ENCODE data around the gene CYFIP1.

The CYFIP1 gene

DNA sequence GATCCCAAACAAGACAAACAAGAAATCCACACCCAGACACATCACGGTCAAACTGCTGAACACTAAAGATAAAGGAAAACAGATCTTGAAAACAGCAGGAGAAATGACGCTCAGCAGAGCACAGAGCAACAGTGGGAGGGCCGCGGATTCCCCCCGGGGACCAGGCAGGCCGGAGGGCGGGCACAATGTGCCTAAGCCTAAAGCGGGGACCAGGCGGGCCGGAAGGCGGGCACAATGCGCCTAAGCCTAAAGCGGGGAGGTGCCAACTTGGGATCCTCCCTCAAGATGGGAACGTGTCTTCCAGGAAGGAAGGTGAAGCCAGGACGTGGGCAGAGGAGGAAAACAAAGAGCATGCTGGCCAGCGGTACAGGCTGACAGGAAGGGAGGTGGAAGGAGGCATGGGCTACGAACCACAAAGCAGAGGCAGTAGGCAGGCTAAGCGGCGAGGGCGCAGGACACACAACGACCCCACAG is 31.1 kb downstream of the CYFIP1 start:
- no peak for TF ChIP-seq CTCF (IDR thresholded peaks at IDR 0.05)
- peak; percentile 84 for DNase-seq (ENCODE audit: low spot score)
- H3K27ac ChIP-seq, result peak overlapping the region; percentile 73 to 82
- peak overlapping the region; percentile 53 for H3K4me3 ChIP-seq

GRCh38 chr15:22948056-22948455 is 32.1 kb downstream of the CYFIP1 start:
- Histone ChIP-seq H3K4me3 (no peak overlapping the region), H3K27ac (peak overlapping the region in 1 of 2 donors; percentile 27)
- no peak for DNase-seq (ENCODE audit: low spot score)
- TF ChIP-seq CTCF (IDR thresholded peaks at IDR 0.05), result no peak

DNA sequence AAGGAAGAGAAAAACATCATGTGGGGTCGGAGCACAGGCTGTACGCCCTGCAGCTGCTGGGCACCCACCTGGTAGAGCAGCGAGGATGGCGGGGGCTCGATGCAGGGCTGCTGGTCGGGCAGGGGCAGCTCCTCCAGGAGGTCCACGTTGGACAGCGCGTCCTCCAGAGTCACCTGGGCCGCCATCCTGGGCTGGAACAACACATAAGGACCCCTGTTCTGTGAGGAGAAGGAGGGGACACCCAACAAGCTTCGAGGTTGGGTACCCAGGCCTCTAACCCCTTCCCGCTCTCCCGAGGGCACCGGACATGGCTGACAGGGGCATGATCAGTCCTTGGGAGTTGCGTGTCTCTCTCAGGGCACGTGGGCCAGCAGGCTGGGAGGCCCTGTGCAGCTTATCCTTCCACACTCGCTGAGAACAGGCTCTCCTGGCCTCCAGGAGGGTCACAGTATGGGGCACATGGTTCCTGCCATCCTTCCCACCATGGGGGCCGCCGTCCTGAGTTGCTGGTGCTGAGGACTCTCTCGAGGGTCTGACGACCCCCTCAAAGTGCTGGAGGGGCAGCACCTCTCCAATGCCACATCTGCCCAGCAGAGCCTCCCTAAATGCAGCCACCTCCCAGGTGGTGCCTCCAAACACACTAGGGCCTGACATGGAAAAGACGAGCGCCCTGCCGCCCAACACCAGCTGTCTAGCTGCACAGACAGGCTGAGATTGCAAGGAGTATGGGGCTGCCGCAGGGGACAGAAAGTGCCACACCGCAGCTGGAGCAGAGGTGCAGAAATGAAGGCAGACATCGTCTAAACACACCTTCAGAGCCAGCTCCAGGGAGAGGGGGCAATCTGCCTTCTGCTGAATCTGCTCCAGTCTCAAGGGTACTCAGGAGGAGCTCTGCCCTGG is 32.8 kb downstream of the CYFIP1 start:
- DNase-seq (ENCODE audit: low spot score), result no peak
- Histone ChIP-seq H3K27ac (peak overlapping the region in 1 of 2 donors; percentile 27), H3K4me3 (no peak overlapping the region)
- TF ChIP-seq CTCF (IDR thresholded peaks at IDR 0.05), result no peak

GRCh38 chr15:22945071-22945470 is 35.1 kb downstream of the CYFIP1 start:
- TF ChIP-seq CTCF (IDR thresholded peaks at IDR 0.05), result no peak
- DNase-seq (ENCODE audit: low spot score), result no peak
- no peak overlapping the region for H3K4me3 ChIP-seq
- no peak overlapping the region for H3K27ac ChIP-seq

DNA sequence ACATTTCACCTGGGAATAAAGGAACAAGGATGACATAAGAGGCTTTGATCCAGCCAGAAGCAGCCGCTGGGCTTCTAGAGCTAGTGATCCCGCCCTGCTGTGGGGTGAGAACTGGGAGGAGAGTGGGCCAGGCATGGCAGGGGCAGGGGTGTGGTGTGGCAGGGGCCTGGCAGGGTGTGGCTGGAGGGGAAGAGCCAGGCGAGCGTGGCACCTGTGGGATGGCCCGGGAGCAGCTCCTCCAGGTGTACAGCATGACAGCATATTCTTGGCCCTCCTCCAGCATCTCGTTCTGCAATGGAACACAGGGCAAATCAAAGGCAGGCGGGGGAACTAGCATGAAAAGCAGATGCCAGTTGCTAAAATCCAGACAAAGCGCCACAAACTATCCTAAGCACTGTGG is 35.5 kb downstream of the CYFIP1 start:
- TF ChIP-seq CTCF (IDR thresholded peaks at IDR 0.05), result no peak
- no peak for DNase-seq (ENCODE audit: low spot score)

GRCh38 chr15:22942877-22943276 is 37.3 kb downstream of the CYFIP1 start:
- Histone ChIP-seq H3K27ac (no peak overlapping the region), H3K4me3 (no peak overlapping the region)
- no peak for TF ChIP-seq CTCF (IDR thresholded peaks at IDR 0.05)
- DNase-seq (ENCODE audit: low spot score), result no peak

More for the DNA sequence above, 35.5 kb downstream of the CYFIP1 start:
- Histone ChIP-seq H3K27ac (no peak overlapping the region), H3K4me3 (no peak overlapping the region)

All from coronary artery (tissue), 2 donors.